Stimulated activated CD8-positive, alpha-beta memory T cell treated with anti-CD3 and anti-CD28 coated beads, Interleukin-15, amount 100 ng/mL, for 48 hours (primary cell): ENCODE data around the gene ITCH.
A peak's percentile ranks its signal among the peaks of the same experiment; 100 is the strongest.
"Not testable (repeated sequence)": the region's sequence is repeated elsewhere in the genome, so short reads cannot be mapped to it uniquely, and the experiment has no call there.

ENCODE experiments used
- DNase-seq, 2 donors: peaks; one replicate each; pipeline ENCODE4 v3.0.0-alpha.2; 2020; ENCODE audit warnings: low read depth in 2 of 2

The ITCH gene

GRCh38 chr20:34343458-34344211, 19.4 kb upstream of the ITCH start:
- DNase-seq: no peak

GRCh38 chr20:34344238-34344637, 18.8 kb upstream of the ITCH start:
- DNase-seq: no peak

- no peak for DNase-seq
Measured at GRCh38 chr20:34345402-34345736, 17.7 kb upstream of the ITCH start.

GRCh38 chr20:34345839-34346532, 17.1 kb upstream of the ITCH start:
- not testable (repeated sequence) for DNase-seq

- DNase-seq: not testable (repeated sequence)
Measured at GRCh38 chr20:34346533-34346865, 16.6 kb upstream of the ITCH start.

GRCh38 chr20:34347571-34347970, 15.5 kb upstream of the ITCH start:
- DNase-seq: no peak

- DNase-seq: no peak
Measured at GRCh38 chr20:34350095-34350494, 13.0 kb upstream of the ITCH start.

- not testable (repeated sequence) for DNase-seq
Measured at GRCh38 chr20:34353467-34353866, 9.6 kb upstream of the ITCH start.

GRCh38 chr20:34355427-34355826, 7.6 kb upstream of the ITCH start:
- DNase-seq: no peak

- DNase-seq: not testable (repeated sequence)
Measured at GRCh38 chr20:34359729-34360128, 3.3 kb upstream of the ITCH start.

GRCh38 chr20:34362502-34363061, 491 bp upstream of the ITCH start:
- DNase-seq: no peak

GRCh38 chr20:34363465-34364222, 571 bp downstream of the ITCH start:
- no peak for DNase-seq

GRCh38 chr20:34364223-34364506, 1.1 kb downstream of the ITCH start:
- no peak for DNase-seq

GRCh38 chr20:34365765-34366213, 2.7 kb downstream of the ITCH start:
- DNase-seq: peak; percentile 11 to 34

GRCh38 chr20:34367155-34367554, 4.1 kb downstream of the ITCH start:
- DNase-seq: no peak

- not testable (repeated sequence) for DNase-seq
Measured at GRCh38 chr20:34367911-34368310, 4.8 kb downstream of the ITCH start.

- no peak for DNase-seq
Measured at GRCh38 chr20:34368547-34368946, 5.5 kb downstream of the ITCH start.

GRCh38 chr20:34369265-34369664, 6.2 kb downstream of the ITCH start:
- DNase-seq: no peak

GRCh38 chr20:34370062-34370461, 7.0 kb downstream of the ITCH start:
- DNase-seq: no peak

- DNase-seq: no peak
Measured at GRCh38 chr20:34373445-34373844, 10.4 kb downstream of the ITCH start.

- no peak for DNase-seq
Measured at GRCh38 chr20:34374209-34374760, 11.2 kb downstream of the ITCH start.

GRCh38 chr20:34375977-34376430, 12.9 kb downstream of the ITCH start:
- DNase-seq: no peak
